ENCODE measurements around the gene DCUN1D2. TPM values are rescaled to one million over a fixed set of nuclear protein-coding genes. Genes with fewer than 3 reads are reported as not detected.

DCUN1D2 gene
- polyA plus RNA-seq (ENCODE audit: insufficient read length in 12 of 12), result 10 to 100 TPM in 10 of 12 donors, 1 to 10 TPM in 1, not detected in 1; 8.0 to 21.9 (median 15.7) TPM
- long read RNA-seq, donor 1, partial matches to known transcripts, result 185 of 186 reads
- long read RNA-seq, donor 1, other reads (novel, unspliced or antisense), result 0 of 186 reads
- long read RNA-seq, donor 2, partial matches to known transcripts, result 0 of 1 reads
- long read RNA-seq, donor 2, other reads (novel, unspliced or antisense), result 0 of 1 reads
- long read RNA-seq, donor 3, result 0 reads
- long read RNA-seq, donor 4, partial matches to known transcripts, result 0 of 1 reads
- long read RNA-seq, donor 4, other reads (novel, unspliced or antisense), result 0 of 1 reads
- long read RNA-seq, donor 5, partial matches to known transcripts, result 0 of 2 reads
- long read RNA-seq, donor 5, other reads (novel, unspliced or antisense), result 0 of 2 reads
- long read RNA-seq, donor 6, result 0 reads
- long read RNA-seq, donor 7, result 0 reads
- long read RNA-seq, donor 8, partial matches to known transcripts, result 0 of 5 reads
- long read RNA-seq, donor 8, other reads (novel, unspliced or antisense), result 0 of 5 reads
- long read RNA-seq, donor 9, partial matches to known transcripts, result 0 of 3 reads
- long read RNA-seq, donor 9, other reads (novel, unspliced or antisense), result 0 of 3 reads
- long read RNA-seq, donor 10, partial matches to known transcripts, result 11 of 12 reads
- long read RNA-seq, donor 10, other reads (novel, unspliced or antisense), result 0 of 12 reads
- long read RNA-seq, donor 11, result 0 reads

DNA sequence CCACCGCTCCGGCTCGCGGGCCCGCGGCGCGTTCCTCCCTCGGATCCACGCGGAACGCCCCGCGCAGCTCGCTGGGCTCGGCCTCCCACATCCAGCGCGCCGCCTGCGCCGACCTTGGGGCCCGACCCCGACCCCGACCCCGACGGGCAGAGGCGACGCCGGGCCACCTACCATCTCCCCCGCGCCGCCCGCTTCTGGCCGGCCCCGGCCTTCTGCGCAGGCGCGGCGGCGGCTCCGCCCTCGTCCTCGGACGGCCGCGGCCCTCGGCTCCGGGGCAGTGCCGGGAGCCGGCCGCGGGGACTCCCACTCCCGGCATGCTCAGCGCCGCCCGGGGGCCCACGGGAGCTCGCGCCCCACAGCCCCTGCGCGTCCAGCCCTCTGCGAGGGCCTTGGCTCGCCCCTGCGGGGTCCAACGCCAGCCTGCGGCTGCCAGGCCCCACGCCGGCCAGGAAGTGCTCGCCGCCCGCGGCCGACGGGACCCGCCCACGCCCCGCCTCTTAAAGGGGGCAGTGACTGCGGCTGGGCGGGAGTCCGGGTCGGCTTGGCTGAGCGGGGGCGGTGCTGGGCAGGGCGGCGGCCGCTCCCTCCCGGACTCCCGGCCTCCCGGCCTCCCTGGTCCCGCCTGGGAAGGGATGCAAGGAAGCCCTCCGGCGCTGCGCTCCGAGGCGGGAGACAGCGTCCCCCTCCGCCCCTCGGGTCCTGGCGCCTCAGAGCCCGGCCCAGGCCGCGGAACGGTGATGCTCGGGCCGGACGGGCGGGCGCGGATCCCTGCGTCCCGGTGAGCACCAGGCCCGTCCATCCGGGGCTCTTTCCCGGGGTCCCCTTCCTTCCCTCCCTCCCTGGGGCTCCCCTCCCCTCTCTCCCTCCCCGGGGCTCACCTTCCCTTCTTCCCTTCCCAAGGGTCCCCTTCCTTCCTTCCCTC lies at the start of gene DCUN1D2:
TSS of gene DCUN1D2 (minus strand) at position 216 of the 922 bp plus-strand sequence. CDS start at position 174, 42 bp downstream.
- peak; percentile 92 for DNase-seq

DNA sequence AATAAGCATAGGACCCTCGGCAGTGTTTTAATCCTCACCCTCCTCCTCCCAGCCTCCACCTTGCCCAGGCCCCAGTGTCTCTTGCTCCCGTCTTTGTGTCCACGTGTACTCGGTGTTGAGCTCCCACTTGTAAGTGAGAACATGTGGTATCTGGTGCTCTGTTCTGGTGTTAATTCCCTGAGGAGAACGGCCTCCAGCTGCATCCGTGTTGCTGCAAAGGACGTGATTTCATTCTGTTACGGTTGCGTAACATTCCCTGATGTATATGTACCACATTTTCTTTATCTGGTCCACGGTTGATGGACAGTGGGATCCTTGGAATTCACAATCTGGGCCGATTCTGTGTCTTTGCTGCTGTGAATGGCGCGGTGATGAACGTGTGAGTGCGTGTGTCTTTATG lies 49.3 kb upstream of the DCUN1D2 start:
- DNase-seq, result no peak

DNA sequence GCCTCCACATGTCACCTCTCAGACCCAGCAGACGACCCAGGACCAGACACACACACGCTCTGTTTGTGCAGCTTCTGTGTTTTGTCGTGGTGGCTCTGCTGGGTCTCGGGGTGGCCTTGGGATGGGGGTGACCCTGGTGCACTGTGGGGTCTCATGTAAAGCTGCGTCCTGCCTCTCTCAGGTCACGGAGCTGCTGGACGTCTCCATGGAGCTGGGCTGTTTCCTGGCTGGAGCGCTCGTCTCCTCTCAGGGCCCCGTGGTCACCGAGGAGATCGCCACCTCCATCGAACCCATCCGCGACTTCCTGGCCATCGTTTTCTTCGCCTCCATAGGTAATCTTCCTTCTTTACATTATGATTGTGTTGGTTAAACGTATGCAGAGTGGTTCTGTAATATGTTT lies 48.7 kb upstream of the DCUN1D2 start:
- DNase-seq, result no peak

DNA sequence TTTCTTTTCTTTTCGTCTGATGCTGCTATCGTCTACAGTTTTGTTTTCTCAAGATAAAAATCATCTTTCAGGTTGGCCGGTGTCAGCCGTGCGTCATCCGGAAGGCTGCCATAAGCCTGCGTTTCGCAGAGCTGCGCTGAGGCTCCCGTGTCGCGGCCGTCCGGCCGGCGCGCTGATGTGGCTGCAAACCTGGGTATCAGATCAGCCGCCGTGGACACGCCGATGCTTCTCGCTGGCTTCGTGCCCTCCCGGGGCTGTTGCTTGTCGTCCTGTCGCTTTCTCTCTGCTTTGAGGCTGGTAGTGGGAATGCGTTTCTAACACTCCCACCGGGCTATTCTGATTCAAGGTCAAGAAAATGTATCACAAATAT lies 48.2 kb upstream of the DCUN1D2 start:
- no peak for DNase-seq

DNA sequence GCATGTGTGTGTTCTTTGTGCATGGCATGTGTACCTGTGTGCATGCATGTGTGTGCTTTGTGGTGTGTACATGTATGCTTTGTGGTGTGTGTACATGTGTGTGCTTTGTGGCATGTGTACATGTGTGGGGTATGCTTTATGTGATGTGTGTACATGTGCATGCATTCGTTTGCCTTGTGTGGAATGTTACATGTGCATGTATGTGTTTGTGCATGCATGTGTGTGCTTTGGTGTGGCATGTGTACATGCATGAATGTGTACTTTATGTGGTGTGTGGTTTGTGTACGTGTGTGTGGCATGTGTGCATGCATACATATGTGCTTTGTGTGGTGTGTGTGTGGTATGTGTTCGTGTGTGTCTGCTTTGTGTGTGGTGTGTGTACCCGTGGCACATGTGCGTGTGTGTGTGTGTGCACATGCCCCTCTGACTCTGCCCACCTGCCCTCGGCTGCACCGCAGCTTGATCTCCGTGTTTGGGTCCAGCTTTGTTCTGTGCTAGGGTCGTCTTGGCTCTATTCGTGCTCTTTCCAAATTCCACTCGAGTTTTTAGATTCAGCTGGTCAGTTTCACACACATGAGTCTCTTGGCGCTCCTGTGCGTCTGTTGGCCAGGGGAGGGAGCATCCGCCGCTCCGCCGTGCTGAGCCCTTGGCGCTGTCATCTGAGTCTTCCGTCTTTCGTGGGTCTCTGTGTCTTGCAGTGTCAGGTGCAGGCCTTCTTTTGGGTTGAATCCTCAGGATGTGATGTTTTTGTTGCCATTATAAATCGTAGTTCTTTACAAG lies 47.6 kb upstream of the DCUN1D2 start:
- DNase-seq, result no peak

DNA sequence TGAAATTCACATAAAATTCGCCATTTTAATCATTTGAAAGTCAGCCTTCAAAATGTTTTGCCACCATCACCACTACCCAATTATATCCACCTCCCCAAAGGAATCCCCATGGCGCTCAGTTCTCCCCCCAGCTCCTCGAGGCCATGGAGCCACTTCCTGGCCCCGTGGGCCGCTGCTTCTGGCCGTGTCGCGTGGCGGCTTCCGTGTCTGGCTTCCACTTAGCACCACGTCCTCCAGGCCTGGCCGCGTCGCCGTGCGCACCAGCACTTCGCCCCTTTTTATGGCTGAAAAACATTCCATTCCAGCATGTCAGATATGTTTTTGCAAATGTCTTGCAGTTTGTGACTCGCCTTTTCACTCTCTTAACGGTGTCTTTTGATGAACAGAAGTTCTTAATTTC lies 46.7 kb upstream of the DCUN1D2 start:
- no peak for DNase-seq

DNA sequence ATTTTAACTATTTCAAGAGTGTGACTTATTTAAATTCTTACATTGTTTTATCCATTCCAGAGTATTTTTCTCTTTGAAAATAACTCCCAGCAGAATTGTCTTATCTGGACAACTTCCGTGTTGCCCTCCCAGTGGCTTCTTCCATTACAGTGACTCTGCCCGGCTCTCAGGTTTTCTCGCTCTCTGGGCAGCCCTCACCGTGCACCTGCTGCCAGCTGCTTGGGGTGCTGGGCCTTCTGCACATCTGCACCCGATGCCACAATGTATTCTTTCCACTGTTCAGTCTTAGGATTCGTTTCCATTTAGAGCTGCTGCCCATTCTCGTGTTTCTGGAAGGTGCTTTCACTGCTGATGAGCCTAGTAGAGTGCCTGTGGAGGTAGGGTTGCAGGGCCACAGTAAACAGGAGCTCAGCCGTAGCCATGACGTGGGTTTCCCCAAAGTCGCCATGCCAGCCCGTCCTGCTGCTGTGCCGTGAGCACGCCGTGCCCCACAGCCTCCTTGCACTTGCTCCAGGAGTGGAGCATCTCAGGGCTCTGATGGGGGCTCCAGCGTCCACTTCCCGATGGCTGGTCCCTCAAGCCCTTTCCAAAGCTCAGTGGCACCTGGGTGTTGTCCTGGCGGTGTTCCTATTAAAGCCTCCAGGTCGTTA lies 46.1 kb upstream of the DCUN1D2 start:
- DNase-seq, result no peak

DNA sequence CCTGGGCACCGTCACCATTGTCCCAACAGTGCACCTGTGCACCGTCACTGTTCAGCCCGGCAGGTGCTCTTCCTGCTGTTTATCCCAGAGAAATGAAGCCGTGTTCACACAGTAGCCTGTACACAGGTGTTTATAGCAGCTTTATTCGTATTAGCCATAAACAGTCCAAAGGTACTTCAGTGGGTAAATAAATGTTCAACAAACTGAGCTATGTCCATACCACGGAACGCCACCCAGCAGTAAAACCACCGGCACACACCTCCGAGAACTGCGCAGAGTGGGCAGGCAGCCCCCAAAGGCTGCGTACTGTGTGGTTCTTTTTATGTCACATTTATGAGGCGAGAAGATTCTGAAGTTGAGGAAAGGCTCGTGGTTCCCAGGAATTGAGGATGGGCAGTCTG lies 44.9 kb upstream of the DCUN1D2 start:
- DNase-seq, result no peak

DNA sequence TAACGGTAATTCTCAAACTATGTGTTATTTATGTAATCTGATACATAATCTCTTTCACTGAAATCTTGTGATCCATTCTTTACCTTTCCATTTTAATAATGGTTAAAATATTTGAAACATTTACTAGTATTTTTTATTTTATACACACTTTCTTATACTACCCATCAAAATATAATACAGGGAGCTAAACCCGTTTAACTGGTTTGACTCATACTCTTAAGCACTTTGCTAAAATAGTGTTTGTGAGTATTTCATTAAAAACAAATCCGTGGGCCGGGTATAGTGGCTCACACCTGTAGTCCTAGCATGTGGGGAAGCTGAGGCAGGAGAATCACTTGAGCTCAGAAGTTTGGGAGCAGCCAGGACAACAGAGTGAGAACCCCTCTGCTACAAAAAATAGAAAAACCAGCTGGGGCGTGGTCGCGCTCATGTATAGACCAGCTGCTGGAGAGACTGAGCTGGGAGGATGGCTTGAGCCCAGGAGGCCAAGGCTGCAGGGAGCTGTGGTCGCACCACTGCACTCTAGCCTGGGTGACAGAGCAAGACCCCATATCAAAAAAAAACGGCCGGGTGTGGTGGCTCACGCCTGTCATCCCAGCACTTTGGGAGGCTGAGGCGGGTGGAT lies 43.8 kb upstream of the DCUN1D2 start:
- DNase-seq, result no peak

DNA sequence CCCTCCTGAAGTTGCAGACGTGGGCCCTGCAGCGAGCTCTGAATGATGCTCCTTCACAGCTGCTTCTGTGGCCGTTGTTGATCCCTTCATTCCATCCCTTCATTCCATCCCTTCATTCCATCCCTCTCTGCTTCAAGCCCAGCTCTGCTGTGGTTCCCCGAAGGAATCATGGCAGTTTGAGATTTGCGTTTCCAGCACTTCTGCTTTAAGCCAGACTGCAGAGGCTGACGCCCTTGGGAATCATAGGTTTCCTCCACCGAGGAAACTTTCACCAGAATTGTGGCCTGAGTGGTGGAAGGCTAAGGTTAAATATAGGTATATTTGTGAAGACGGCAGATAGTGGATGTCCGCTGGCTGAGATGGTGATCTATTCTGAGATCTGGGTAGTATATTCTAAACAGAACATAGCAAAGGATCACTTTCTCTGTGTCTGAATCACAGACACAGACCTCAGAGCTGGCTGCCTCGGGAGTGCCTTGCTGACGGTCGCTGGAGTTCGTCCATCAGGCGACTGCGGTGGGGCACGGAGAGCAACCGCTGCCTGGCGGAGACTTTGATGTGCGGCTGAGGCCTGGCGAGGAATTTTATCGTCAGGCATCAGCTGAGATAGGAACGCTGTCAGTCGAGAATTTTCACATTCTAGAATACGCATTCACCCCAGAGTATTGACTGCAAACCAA lies 42.8 kb upstream of the DCUN1D2 start:
- no peak for DNase-seq

DNA sequence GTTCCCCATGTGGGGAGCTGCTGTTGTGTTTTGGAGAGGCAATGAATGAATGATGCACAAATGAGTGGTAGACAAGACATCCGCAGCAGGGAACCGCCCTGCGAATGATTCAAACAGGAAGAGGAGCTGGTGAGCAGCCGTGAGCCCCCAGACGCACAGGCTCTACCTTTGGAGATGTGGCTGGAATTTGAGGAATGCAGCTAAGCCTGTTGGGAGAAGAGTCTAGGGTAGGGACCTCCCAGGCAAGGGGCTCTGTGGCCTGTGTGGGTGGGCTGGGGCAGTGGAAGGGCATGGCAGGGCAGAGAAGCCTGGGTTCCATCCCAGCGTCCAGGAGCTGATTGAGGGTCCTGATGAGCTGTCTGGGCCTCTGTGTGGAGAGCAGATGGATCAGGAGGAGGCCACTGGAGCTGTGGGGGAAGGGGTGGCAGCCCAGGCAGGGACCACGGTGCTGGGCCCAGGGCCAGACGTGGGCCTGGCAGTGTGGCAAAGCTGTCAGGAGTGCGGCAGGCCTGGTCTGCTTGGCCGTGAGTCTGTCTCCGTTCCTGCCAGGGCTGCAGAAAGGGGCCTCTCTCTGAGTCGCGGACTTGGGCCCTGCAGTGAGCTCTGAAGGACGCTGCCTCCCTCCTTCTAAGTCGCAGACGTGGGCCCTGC lies 41.8 kb upstream of the DCUN1D2 start:
- no peak for DNase-seq

DNA sequence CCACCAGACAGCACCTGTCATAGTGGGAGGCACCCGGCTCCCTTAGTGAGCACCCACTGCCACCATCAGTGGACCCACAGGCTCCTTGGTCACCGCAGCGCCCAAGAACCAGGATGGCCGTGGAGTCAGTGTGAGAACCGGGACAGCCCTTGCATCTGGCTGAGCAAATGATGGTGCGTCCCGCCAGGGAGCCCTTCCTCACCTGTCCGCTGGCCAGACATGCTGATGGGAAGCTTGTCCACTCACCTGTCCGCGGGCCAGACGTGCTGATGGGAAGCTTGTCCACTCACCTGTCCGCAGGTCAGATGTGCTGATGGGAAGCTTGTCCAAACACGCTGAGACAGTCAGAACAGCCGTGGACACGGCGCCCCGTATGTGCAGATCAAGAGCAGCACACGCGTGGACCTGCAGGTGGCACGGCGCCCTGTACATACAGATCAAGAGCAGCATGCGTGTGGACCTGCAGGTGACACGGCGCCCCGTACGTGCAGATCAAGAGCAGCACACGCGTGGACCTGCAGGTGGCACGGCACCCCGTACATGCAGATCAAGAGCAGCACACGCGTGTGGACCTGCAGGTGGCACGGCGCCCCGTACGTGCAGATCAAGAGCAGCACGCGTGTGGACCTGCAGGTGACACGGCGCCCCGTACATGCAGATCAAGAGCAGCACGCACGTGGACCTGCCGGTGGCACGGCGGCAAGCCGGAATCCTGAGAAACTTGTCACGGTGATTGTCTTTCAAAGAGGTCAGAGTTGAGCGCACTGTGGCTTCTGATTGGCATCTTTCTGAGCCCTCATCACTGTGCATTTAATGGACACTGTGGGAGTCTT lies 40.7 kb upstream of the DCUN1D2 start:
- DNase-seq, result no peak

DNA sequence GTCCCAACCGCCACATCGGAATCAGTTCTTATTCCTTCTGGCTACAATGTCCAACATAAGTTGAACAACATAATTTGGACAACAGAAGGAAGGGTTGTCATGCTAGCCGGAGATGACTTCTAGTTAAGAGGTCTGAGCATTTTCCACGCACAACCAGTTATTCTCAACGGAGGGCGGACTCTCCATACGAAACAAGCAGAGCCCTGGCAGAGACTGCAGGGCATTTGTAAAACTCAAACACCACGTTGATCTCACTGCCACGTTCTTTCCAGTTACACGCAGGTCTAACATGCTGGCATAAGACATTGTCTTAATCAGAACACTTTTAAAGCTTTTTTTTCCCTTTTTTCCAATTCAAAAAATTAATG lies 38.3 kb upstream of the DCUN1D2 start:
- DNase-seq, result no peak

DNA sequence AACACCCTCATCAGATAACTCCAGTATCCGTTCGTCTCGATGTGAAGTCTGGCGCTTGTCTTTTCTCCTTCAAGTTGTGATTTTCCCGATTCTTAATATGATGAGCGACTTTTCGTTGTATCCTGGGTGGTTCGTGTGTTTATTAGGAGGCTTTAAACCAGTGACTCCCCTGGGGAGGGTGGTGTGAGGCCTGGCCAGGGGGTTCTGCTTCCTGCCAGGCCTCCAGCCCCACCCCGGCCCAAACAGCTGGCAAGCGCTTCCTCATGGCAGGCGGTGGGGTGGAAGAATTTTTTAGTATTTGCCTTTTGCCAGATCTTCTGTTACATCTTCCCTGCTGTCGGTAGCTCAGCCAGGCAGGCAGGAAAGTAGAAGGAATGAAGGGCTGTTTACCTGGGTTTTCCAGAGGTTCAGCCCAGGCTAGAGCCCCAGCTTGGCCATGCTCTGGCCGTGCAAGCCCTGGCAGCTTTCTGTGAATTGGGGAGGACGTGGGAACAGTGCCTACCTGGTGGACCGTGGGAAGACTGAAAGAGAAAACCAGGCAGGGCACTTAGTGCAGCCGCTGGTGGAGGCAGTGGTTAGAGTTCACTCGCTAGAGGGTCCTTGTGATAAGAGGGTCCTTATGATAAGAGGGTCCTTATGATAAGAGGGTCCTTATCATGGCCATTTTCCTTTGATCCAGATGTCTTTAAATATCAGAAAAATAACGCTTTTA lies 37.7 kb upstream of the DCUN1D2 start:
- DNase-seq, result no peak

DNA sequence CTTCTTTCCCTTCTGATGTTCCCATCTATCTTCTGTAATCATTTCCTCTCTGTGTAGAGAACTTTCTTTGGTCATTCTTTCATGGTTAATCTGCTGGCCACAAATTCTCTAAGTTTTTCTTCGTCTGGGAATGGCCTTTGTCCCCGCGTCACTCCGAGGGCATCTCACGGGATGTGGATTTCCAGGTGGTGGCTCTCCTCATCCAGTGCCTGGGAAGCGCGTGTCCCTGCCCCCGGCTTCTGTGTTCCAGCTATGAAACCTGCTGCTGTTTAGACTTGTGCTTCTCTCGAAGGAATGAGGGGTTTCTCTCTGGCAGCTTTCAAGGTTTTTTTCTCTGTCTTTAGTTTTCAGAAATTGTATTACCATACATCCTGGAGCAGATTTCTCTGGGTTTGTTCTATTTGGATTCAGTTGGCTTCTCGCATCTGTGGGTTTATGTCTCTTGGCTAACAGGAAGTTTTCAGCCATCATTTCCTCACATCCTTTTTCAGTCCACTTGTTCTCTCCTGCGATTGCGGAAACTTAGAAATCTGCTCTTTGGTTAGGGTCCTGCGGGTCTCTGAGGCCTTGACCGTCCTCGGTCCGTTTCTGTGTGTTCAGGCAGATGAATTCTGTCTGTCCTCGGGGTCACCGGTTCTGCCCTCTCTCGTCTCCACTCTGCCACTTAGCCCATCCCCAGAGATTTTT lies 36.9 kb upstream of the DCUN1D2 start:
- DNase-seq, result no peak

DNA sequence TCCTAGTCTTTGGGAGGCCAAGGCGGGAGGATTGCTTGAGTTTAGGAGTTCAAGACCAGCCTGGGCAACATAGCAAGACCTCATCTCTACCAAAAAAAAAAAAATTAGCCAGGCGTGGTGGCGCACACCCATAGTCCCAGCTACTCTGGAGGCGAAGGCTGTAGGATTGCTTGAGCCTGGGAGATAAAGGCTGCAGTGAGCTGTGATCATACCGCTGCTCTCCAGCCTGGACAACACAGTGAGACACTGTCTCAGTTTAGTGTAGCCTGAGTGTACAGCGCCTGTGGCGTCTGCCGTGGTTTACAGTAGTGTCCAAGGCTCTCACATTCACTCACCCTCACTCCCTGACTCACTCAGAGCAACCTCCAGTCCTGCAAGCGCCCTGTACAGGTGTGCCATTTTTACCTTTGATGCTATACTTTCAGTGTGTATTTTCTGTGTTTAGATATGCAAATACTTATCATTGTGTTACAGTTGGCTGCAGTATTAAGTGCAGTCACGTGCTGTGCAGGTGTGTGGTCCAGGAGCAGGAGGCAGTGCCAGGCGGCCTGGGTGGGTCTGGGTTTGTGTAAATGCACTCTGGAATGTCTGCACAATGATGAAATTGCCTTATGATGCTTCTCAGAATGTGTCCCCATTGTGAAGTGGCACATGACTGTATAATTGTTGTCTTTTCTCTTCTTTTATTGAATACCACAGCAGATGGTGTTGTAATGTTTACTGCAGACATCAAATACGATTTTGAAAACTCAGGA lies 36.1 kb upstream of the DCUN1D2 start:
- DNase-seq, result no peak
